Stimulated activated CD8-positive, alpha-beta memory T cell treated with anti-CD3 and anti-CD28 coated beads, Interleukin-7, amount 100 ng/mL, for 24 hours (primary cell): Measurements from ENCODE around the gene MKRN1.
"Not testable (repeated sequence)": the region's sequence is repeated elsewhere in the genome, so short reads cannot be mapped to it uniquely, and the experiment has no call there.

Source experiments
- DNase-seq: peaks from one replicate; pipeline ENCODE4 v3.0.0-alpha.2; 2020; ENCODE audit warnings: low read depth

MKRN1 gene, protein sequence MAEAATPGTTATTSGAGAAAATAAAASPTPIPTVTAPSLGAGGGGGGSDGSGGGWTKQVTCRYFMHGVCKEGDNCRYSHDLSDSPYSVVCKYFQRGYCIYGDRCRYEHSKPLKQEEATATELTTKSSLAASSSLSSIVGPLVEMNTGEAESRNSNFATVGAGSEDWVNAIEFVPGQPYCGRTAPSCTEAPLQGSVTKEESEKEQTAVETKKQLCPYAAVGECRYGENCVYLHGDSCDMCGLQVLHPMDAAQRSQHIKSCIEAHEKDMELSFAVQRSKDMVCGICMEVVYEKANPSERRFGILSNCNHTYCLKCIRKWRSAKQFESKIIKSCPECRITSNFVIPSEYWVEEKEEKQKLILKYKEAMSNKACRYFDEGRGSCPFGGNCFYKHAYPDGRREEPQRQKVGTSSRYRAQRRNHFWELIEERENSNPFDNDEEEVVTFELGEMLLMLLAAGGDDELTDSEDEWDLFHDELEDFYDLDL

DNA sequence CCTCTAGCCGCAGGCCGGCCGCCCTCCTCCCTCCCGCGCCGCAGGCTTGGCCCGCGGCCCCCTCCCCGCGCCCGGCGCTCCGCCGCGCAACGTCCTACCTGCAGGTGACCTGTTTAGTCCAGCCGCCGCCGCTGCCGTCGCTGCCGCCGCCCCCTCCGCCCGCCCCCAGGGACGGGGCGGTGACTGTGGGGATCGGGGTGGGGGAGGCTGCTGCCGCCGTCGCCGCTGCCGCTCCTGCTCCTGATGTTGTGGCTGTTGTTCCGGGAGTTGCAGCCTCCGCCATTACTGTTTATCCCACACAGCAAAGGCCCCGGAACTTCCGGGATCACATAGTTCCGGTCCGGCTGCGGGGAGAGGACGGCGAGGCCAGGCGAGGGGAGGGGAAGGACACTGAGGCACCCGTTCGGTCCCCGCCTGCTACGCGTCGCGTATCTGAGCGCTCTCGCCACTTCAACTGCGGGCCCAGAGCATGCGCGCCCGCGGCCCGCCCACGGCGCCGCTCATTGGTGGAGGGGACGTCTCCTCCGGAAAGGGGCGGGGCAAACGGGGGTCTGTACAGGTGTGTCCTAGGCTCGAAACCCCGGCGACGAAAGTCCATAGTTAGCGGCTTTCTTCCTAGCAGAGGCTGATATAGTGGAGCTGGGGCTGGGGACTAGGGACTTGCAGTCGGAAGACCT lies at the start of gene MKRN1:
TSS of gene MKRN1 (minus strand) at position 444 of the 677 bp plus-strand sequence. CDS start at position 283, 161 bp downstream.
- peak; percentile 82 for DNase-seq

GRCh38 chr7:140526787-140527664 lies 47.7 kb upstream of the MKRN1 start:
- no peak for DNase-seq

- DNase-seq = no peak
Measured at GRCh38 chr7:140526214-140526613, 46.9 kb upstream of the MKRN1 start.

DNA sequence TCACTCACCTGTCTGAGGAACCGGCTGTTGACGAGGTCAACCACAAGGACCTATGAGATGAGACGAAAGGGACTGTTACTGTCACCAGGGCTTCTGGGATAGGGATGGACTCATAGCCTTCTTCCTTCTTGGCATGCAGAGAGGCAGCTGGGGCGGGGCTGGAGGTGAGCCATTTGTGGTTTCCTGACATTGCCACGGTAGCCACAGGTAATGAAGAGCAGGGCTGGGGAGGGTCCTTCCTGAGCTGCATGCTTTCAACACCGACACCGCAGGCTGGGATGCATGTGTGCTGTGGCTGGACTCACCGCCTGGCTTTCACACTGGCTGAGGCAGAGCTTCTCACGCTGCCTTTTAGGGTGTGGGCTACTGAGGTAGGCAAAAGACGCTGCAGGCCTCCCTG lies 46.4 kb upstream of the MKRN1 start:
- no peak for DNase-seq

DNA sequence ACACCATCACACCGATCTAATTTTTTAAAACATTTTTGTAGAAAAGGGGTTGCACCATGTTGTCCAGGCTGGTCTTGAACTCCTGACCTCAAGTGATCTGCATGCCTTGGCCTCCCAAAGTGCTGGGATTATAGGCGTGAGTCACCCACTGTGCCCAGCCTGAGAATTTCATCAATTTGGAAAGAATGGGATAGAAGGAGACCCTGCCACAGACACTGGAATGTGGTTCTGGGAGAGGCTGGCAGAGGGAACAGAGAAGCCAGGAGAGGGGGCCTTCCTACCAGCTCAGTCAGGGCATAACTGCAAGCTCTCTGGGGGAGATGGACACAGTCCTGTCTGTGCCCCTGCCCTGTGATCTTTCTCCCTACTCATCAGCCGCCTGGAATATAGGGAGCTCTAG lies 42.1 kb upstream of the MKRN1 start:
- no peak for DNase-seq

DNA sequence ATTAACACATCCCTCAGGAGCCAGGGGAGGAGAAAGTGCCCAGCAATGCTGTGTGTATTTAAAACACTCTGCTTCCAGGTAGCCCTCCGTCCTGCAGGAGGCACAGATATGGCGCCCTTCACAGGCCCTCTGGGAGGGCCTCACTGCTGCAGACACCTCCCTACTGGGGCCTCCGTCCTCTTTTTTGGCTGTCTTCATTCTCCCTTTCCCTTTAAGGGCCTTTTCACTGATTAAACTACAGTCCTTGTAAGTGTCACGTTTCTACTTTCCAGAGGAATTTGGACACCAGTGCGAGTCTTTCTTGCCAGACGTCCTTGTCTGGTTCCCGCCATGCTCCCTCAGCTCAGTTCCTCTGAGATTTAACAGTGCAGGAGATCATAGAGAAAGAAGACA lies 39.7 kb upstream of the MKRN1 start:
- no peak for DNase-seq

DNA sequence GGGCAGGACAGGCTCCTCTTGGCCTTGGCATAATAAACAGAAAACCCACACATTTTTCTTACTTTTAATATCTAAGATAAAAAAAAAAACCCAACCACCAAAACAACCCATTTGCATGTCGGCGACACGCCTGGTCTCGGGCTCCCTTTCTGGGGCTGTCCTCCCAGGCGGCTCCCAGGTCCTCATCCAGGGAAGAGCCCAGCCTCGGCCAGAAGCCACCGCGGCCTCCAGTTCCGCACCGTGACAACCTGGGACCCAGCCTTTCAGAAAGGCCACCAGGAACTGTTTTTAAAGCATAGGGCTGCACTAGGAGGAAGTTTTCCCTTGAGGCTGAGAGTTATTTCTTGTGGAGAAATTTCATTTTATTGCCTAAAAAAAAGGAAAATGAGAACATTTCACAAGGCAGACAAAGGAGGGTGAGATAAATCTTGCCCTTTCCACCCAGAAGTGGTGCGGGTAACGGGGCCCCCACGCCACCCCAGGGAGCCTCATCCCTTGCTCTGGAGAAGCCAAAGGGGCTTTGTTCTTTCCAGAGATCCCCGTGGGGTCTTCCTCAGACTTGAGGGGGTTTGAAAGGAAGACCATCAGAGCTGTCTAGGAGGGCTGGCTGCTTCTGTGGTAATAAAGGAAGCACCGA lies 39.2 kb upstream of the MKRN1 start:
- no peak for DNase-seq

DNA sequence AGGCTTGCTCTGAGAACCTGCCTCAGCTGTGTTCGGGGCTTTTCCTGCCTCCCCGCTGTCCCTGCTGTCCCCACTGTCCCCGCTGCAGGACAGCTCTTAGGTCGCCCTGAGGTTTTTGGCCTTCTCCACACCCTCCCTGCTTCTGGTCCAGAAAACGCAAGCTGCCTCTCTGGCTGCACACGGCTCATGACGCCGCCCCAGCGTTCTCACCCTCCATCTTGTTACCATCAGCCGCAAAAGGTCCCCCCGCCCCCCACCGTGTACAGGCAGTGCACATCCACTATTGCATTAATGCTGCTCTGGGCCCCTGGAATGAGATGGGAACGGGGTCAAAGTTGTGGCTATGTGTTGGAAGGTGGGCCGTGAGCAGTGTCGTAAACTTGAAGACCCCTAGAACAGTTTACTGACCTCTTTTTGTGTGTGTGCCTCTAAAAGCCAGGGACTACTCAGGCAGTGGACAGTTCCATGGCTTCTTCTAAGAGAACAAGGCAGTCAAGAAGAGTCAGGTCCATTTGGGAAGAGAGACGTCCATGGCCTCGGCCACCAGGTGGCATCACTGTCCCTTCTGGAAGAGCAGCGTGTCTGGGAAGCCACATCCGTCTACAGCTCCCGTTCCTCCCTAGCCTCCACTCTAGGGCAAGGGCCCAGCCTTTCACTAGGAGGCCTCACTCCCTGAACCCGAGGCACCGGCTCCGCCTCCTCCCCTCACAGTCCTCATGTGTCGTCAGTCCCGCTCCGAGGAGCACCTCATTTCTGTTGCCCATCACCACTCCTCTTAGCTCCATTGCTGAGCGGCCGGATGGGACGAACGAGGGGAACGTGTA lies 38.5 kb upstream of the MKRN1 start:
- peak; percentile 49 for DNase-seq

DNA sequence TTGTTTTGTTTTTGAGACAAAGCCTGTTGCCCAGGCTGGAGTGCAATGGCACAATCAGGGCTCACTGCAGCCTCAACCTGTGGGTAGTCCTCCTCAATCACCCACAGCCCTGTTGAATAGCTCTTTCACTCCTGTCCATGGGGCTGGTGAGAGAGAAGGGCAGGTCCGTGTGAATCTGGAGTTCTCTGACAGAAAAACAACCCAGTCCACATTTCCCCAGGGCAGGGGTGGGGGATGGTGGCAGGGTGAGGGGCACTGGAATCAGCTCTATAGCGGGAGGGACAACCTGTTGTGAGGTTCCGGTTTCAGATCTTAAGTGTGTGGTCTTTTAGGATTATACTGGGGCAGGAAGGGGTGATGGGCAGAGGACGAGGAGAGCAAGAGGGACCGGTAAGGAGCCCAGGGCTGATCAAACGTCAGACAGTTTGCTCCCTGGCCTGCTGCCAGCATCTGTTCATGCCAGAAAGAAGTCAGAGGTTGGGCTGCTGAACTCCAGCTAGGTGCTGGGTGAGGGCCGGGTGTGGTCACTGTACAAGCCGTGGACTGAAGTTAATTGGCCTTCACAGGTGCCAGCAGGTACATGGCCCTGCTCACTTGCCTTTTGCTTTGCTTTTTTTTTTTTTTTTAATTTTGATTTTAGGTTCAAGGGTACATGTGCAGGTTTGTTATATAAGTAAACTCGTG lies 33.2 kb upstream of the MKRN1 start:
- no peak for DNase-seq

- no peak for DNase-seq
Measured at GRCh38 chr7:140509789-140510188, 30.5 kb upstream of the MKRN1 start.

GRCh38 chr7:140507556-140507955 lies 28.3 kb upstream of the MKRN1 start:
- DNase-seq = not testable (repeated sequence)

DNA sequence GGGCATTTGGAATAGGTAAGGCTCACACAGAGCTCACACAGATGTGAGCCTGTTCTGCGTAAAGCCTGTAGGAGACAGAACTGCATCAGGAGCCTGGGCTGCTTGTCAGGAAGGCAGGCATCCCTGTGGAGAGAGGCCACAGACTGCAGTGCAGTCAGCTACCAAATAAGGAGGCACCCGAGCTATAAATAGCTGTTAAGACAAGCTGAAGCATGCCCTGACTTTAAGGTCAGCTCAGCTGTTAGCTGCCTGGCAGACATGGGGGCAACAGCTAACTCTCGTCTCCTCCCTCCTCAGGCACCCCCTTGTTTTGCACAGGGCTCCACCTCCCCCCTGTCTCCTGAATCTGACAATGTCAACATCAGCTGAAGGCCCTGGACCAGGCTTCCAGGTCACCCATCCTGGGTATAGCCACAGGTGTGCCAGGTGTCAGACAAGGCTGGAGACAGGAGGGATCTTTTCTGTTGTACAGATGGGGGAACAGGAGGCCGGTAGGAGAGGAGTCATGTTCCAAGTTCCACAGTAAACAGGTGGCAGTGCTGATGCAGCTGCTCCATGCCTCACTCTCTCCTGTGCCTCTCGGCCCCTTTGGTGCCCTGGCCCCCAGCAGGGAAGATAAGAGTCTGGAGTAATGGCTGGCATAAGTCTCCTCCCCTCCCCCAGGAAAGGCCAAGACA lies 27.6 kb upstream of the MKRN1 start:
- DNase-seq = no peak

DNA sequence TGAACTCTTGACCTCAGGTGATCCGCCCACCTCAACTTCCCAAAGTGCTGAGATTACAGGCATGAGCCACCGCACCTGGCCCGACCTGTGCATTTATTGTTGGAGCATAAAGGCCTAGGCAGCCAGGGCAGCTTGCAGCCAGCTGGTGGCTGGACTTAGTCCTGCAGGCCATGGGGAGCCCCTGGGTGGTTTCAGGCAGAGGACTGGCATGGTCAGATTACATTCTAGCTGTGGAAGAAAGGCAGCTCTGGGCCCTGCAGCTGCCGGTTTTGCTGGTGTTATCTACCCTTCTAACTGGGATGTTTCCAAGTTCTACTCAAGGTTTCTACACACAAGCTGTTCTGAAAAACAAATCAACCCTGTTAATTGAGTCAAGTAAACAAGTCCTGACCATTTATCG lies 22.7 kb upstream of the MKRN1 start:
- no peak for DNase-seq

DNA sequence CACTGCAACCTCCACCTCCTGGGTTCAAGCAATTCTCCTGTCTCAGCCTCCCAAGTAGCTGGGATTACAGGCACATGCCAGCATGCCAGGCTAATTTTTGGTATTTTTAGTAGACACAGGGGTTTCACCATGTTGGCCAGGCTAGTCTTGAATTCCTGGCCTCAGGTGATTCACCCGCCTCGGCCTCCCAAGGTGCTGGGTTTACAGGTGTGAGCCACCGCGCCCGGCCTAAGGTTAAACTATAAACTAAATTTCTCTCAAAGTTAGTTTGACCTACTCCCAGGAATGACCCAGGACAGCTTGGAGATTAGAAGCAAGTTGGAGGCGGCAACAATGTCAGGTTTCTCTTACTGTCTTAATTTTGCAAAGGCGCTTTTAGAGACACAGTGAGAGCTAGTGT lies 18.5 kb upstream of the MKRN1 start:
- DNase-seq = not testable (repeated sequence)

DNA sequence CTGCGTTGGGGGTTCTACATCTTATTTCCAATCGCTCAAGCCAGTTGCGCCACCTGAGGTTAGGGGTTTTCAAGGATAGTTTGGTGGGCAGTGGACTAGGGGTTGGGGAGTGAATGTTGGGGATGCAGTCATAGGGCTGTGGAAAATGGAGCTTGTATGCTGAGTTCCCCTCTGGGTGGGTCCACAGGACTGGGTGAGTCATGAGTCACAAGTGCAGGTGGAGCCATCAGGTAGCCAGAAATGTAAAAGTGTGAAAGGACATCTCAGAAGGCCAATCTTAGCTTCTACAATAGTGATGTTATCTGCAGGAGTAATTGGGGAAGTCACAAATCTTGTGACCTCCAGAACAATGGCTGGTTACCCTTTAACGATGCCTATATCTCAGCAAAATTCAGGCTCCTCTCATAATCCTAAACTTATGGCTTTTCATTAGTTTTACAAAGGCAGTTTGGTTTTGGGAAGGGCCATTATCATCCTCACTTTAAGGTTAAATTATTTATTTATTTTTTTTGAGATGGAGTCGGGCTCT lies 18.0 kb upstream of the MKRN1 start:
- no peak for DNase-seq

DNA sequence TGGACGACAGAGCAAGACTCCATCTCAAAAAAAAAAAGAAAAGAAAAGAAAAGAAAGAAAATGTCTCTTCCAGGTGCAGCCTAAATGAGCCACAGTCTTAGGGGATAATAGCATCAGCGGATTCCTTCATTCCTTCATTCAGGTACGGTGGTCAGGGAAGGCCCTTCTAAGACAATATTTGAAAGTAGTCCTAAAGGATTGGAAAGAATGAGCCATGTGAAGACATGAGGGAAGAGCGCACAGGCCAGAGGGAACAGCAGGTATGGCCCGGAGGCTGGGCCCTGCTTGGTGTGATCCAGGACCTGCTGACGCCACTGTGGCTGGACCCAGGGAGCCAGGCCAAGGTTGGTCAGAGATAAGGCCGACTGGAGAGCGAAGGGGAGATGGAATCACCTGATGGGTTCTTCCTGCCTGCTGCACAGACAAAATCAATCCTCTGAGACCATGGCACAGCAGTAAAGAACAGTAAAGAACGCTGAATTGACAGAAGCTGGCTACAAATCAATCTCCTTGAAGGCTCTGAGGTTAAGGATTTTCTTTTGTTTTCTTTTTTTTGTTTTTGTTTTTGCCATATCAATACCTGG lies 16.3 kb upstream of the MKRN1 start:
- no peak for DNase-seq

- no peak for DNase-seq
Measured at GRCh38 chr7:140494867-140495266, 15.6 kb upstream of the MKRN1 start.

GRCh38 chr7:140489026-140489359 lies 9.7 kb upstream of the MKRN1 start:
- no peak for DNase-seq

- no peak for DNase-seq
Measured at GRCh38 chr7:140485500-140486265, 6.4 kb upstream of the MKRN1 start.
